PC-9 (cell line): Measurements from ENCODE around the gene HSPBP1.

Source experiments
- EZH2 ChIP-seq: fragments of 200-600 bp; sonication (generic); IDR thresholded peaks from 2 replicates; pipeline ENCODE4 v1.8.0; 2017; ENCODE audit warnings: antibody characterized with exemption, low read depth
- TF ChIP-seq, protein P1 (sequence below): fragments of 200-600 bp; sonication (generic); conservative IDR thresholded peaks from 2 replicates; pipeline ENCODE4 v1.6.1; 2017; ENCODE audit warnings: mixed run types, antibody characterized with exemption, mild to moderate bottlenecking, moderate library complexity

DNA sequence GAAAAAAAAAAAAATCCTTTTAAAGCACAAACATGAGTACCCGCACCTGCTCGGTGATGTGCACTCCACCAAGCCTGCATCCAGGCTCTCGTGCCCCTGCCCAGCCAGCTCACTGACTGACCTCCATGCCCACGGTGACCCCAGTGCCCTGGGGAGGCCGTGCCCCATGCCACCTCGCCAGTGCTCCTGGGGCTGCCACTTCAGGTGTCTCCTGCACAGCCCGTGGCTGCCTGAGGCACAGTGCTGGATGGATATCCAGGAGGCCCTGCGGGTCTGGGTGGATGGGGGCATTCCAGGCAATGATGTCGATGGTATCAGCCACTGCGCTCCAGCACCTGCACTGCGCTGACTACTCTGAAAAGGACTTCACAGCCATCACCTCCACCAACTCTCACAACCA lies 30.1 kb downstream of the HSPBP1 start:
- TF ChIP-seq EZH2: no peak
- TF ChIP-seq, protein P1, sequence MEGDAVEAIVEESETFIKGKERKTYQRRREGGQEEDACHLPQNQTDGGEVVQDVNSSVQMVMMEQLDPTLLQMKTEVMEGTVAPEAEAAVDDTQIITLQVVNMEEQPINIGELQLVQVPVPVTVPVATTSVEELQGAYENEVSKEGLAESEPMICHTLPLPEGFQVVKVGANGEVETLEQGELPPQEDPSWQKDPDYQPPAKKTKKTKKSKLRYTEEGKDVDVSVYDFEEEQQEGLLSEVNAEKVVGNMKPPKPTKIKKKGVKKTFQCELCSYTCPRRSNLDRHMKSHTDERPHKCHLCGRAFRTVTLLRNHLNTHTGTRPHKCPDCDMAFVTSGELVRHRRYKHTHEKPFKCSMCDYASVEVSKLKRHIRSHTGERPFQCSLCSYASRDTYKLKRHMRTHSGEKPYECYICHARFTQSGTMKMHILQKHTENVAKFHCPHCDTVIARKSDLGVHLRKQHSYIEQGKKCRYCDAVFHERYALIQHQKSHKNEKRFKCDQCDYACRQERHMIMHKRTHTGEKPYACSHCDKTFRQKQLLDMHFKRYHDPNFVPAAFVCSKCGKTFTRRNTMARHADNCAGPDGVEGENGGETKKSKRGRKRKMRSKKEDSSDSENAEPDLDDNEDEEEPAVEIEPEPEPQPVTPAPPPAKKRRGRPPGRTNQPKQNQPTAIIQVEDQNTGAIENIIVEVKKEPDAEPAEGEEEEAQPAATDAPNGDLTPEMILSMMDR: no peak
